Memory B cell (primary cell): ENCODE data around the gene CAPN9.
"Not testable (repeated sequence)": the region's sequence is repeated elsewhere in the genome, so short reads cannot be mapped to it uniquely, and the experiment has no call there.

Experiments
- ATAC-seq: fragments of 150-1000 bp; cut with Tn5 transposase; 2 replicates; pipeline ENCODE4 v1.10.0; 2021; ENCODE audit warnings: low read depth, mild to moderate bottlenecking, moderate library complexity
- DNase-seq, 2 donors: peaks; one replicate each; pipeline ENCODE4 v3.0.0; 2022; ENCODE audit warnings: low spot score in 2 of 2
- H3K27ac Mint-ChIP-seq: one replicate; pipeline ENCODE4 v1.8.0; 2022; ENCODE audit warnings: mild to moderate bottlenecking, moderate library complexity, mixed read lengths
- H3K27me3 Mint-ChIP-seq: one replicate; pipeline ENCODE4 v1.8.0; 2022; ENCODE audit warnings: mixed read lengths
- H3K36me3 Mint-ChIP-seq: one replicate; pipeline ENCODE4 v1.8.0; 2022; ENCODE audit warnings: mild to moderate bottlenecking, mixed read lengths
- H3K4me1 Mint-ChIP-seq: one replicate; pipeline ENCODE4 v1.8.0; 2022; ENCODE audit warnings: mixed read lengths
- H3K4me3 Mint-ChIP-seq: one replicate; pipeline ENCODE4 v1.8.0; 2022; ENCODE audit warnings: mild to moderate bottlenecking, moderate library complexity, mixed read lengths
- H3K9me3 Mint-ChIP-seq: one replicate; pipeline ENCODE4 v1.8.0; 2022; ENCODE audit warnings: mixed read lengths

Gene CAPN9

DNA sequence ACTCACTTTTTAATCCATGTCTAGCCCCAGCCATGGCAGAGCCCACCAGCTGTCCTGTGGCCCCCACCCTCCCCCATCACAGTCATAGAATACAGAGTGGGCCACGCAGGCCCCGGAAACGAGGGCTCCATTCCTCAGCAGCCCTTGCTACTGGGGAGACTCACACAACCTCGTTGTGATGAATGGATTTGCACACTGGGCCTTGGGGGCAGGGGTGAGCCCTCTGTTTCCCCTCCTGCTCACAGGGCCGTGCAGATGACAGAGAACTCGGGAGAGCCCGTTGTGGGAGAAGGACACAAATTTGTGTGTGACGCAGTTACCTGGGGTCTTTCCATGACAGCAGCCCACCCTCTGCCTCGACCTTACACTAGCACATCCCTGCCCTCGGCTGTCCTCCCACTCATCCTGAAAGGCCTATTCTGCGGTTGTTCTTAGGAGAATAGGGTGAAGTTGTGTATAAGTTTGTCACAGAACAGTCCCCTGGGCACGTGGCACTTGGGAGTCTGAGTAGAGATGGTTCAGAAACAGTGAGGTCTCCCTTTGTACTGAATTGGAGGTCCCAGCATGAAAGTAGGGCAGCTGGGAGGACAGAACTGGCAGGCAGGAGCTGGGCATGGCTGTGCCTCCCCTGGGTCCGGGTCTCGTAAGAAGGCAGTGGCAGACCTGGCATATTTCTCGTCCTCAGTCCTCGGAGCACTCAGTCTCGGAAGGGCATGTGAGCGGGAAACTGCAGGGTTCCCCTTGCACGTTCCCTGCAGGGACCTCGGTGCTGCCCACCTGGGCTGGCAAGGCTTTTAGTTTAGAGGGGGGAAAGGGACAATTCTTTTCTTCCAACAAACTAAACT, 40.1 kb upstream of the CAPN9 start:
- H3K27me3 Mint-ChIP-seq, result peaks cover 11% of the 10 kb centered on the region
- H3K4me3 Mint-ChIP-seq, result no peak overlapping the region
- DNase-seq, result no peak
- H3K4me1 Mint-ChIP-seq, result no peaks in the 10 kb centered on the region
- ATAC-seq, result no peak
- H3K36me3 Mint-ChIP-seq, result no peaks in the 10 kb centered on the region
- H3K27ac Mint-ChIP-seq, result no peak overlapping the region
- peaks cover 3% of the 10 kb centered on the region for H3K9me3 Mint-ChIP-seq

DNA sequence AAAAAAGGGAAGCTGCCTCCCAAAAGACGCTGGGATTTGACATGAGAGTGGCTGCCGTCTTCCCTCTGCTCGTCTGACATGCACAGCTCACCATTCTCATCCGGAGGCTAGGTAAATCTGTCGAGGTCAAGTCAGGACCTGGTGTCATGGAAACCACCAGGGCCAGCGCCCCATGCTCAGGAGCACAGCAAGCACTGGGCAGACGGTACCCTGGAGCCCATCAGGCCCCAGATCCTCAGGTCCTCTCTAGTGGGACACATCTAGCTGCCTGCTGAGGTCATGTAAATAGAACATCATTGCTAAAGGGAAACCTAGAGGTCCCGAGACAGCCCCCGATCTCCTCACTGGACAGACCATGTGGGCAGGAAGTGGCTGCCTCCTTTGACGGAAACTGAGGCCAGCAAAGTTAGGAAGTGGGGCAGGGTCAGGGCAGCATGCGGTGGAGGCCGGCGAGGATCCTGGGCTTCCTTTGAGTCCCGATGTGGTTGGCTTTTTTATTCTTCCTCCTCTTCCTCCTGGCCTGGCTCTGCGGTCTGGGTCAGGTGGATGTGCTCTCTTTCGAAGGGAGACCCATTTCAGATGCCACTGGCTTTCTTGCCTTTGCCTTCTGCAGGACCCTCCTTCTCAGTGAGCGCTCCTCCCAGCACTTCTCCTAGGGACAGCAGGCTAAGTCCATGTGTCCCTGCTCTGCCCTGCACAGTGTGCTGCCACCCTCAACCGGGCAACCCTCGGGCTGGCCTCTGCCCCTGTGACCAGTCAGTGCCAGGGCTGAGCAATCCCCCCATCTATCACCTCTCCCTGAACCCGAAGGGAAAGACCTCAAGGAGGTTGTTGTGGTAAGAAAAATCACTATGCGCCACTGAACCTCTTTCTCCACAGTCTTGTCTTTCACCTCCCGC, 39.2 kb upstream of the CAPN9 start:
- H3K9me3 Mint-ChIP-seq, result peaks cover 3% of the 10 kb centered on the region
- DNase-seq (no peak), ATAC-seq (no peak)
- H3K4me1 Mint-ChIP-seq, result no peaks in the 10 kb centered on the region
- H3K27ac Mint-ChIP-seq, result no peak overlapping the region
- H3K36me3 Mint-ChIP-seq, result no peaks in the 10 kb centered on the region
- H3K27me3 Mint-ChIP-seq, result peaks cover 14% of the 10 kb centered on the region
- no peak overlapping the region for H3K4me3 Mint-ChIP-seq

DNA sequence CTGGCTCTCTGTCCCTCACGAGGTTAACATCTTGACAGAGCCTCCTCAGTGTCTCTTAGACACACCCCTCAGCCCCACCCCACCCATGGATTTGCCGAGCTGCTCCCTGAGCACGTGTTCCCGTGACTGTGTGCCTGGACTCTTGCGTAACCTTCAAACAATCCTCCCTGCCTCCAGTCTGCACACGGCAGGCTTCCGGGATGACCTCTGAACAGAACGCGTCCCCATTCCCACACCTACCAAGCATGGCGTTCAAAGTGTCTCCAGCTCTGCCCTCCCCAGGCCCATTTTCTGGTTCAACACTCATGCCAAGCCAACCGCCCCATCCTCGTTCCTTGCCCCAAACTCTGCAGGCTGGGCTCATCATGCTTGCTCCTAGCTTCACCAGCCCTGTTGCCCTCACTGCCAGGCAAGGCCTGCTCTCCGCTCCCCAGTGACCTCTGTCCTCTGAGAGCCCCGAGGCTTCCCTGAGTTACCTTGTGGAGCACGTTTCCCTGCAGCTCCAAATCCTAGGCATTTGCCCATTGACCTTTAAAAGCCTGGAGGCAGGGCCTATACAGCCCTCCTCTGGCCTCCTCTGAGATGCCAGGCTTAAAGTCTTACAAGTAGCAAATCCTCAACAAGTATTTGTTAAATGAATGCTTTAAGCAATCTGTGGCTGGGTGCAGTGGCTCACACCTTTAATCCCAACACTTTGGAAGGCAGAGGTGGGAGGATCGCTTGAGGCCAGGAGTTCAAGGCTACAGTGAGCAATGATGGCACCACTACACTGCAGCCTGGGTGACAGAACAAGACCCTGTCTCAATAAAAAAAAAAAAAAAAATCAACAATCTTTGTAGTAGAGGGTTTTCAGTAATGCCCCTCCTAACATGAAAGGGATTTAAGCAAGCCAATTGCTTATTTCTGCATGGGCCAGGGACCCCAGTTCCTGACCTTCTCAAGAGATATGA, 38.3 kb upstream of the CAPN9 start:
- ATAC-seq (no peak), DNase-seq (no peak)
- Mint-ChIP-seq H3K9me3 (peaks cover 3% of the 10 kb centered on the region), H3K4me1 (no peaks in the 10 kb centered on the region), H3K27me3 (peaks cover 15% of the 10 kb centered on the region), H3K4me3 (no peak overlapping the region), H3K27ac (no peak overlapping the region), H3K36me3 (no peaks in the 10 kb centered on the region)

DNA sequence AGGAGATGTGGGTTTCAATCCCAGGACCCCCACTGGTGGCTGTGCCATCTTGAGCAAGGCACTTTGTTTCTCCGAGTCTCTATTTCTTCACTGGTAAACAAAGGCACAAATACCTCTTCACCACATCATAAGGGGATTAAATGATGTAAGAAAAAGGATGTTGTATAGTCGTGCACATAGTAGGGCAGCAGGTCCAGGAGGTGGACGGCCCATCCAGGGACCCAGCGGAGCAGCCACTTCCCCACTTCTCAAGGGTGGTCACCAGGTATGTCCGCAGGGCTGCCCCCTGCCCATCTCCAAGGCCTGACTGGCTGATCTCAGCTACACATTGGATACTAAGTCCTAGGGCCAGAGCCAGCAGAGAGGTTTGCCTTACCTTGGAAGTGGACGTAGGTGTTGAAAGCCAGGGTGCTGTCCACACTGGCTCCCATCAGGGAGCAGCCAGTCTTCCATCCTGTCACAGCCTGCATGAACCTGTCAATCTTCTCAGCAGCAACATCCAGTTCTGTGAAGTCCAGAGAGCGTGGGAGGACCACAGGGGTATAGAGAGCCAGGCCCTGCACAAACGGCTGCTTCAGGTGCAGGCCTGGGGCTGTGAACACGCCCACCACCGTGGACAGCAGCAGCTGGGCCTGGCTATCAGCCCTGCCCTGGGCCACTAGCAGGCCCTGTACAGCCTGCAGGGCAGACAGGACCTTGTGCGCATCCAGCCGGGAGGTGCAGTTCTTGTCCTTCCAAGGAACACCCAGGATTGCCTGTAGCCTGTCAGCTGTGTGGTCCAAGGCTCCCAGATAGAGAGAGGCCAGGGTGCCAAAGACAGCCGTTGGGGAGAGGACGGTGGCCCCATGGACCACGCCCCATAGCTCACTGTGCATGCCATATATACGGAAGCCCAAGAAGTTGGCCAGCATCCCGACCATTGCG, 37.3 kb upstream of the CAPN9 start:
- ATAC-seq (no peak), DNase-seq (no peak)
- H3K27ac Mint-ChIP-seq, result no peak overlapping the region
- peaks cover 17% of the 10 kb centered on the region for H3K27me3 Mint-ChIP-seq
- H3K4me1 Mint-ChIP-seq, result no peaks in the 10 kb centered on the region
- H3K9me3 Mint-ChIP-seq, result peaks cover under 1% of the 10 kb centered on the region
- peaks cover 2% of the 10 kb centered on the region for H3K36me3 Mint-ChIP-seq
- H3K4me3 Mint-ChIP-seq, result no peak overlapping the region

- Mint-ChIP-seq H3K4me3 (no peak overlapping the region), H3K4me1 (no peaks in the 10 kb centered on the region), H3K27me3 (peaks cover 17% of the 10 kb centered on the region), H3K9me3 (no peaks in the 10 kb centered on the region), H3K36me3 (peaks cover 2% of the 10 kb centered on the region), H3K27ac (no peak overlapping the region)
- ATAC-seq, result no peak
- DNase-seq, result no peak
These were observed 36.7 kb upstream of the CAPN9 start for GRCh38 chr1:230710543-230710904.

GRCh38 chr1:230711245-230711644, 35.9 kb upstream of the CAPN9 start:
- H3K4me1 Mint-ChIP-seq, result no peaks in the 10 kb centered on the region
- H3K27me3 Mint-ChIP-seq, result peaks cover 19% of the 10 kb centered on the region
- no peak for DNase-seq
- ATAC-seq, result no peak
- H3K9me3 Mint-ChIP-seq, result no peaks in the 10 kb centered on the region
- H3K36me3 Mint-ChIP-seq, result peaks cover 2% of the 10 kb centered on the region
- no peak overlapping the region for H3K4me3 Mint-ChIP-seq
- no peak overlapping the region for H3K27ac Mint-ChIP-seq

DNA sequence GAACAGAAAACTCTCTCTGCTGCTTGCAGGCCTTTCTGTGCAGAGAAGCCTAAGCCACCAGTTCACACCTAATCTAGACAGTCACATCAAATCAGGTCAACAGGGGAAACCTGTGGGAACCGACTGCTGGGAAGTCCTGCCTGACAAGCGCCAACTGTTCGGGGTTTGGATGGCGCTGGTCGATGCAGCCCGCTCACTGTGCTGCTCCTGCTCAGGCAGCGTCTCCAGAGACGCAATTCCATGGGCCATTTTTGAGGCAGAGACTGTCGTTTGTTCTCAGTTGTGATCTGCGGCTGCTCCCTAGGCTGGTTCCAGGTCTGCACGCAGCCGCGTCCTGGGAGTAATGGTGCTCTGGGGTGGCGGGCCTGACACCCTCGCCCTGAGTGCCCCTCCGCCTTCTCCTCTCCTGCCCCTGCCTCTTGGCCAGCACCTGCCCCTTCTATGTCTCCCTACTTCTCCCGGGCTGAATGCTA, 34.7 kb upstream of the CAPN9 start:
- Mint-ChIP-seq H3K36me3 (peaks cover 2% of the 10 kb centered on the region), H3K9me3 (peaks cover 2% of the 10 kb centered on the region), H3K4me1 (no peaks in the 10 kb centered on the region), H3K27ac (no peak overlapping the region), H3K4me3 (no peak overlapping the region), H3K27me3 (peaks cover 19% of the 10 kb centered on the region)
- ATAC-seq (no peak), DNase-seq (no peak)

- Mint-ChIP-seq H3K27ac (no peak overlapping the region), H3K36me3 (peaks cover 2% of the 10 kb centered on the region), H3K4me1 (no peaks in the 10 kb centered on the region), H3K4me3 (no peak overlapping the region), H3K9me3 (peaks cover 2% of the 10 kb centered on the region), H3K27me3 (peaks cover 19% of the 10 kb centered on the region)
- ATAC-seq (no peak), DNase-seq (no peak)
These were observed 34.0 kb upstream of the CAPN9 start for GRCh38 chr1:230713138-230713537.

GRCh38 chr1:230713547-230713914, 33.7 kb upstream of the CAPN9 start:
- no peak overlapping the region for H3K4me3 Mint-ChIP-seq
- no peak for DNase-seq
- no peak for ATAC-seq
- no peaks in the 10 kb centered on the region for H3K4me1 Mint-ChIP-seq
- H3K36me3 Mint-ChIP-seq, result peaks cover 2% of the 10 kb centered on the region
- H3K9me3 Mint-ChIP-seq, result peaks cover 2% of the 10 kb centered on the region
- H3K27me3 Mint-ChIP-seq, result peaks cover 16% of the 10 kb centered on the region
- no peak overlapping the region for H3K27ac Mint-ChIP-seq

- Mint-ChIP-seq H3K36me3 (peaks cover 2% of the 10 kb centered on the region), H3K27ac (no peak within 1 kb of the TSS), H3K27me3 (peaks cover 12% of the 10 kb centered on the region), H3K4me1 (no peaks in the 10 kb centered on the region), H3K4me3 (no peak within 1 kb of the TSS), H3K9me3 (peaks cover 2% of the 10 kb centered on the region)
- ATAC-seq (no peak), DNase-seq (no peak)
These were observed 33.0 kb upstream of the CAPN9 start, which contains the start of gene AGT for GRCh38 chr1:230713915-230714764. Gene AGT, minus strand, starts transcription at chr1:230714122. Its CDS starts 3,299 bp downstream, at chr1:230710823.

DNA sequence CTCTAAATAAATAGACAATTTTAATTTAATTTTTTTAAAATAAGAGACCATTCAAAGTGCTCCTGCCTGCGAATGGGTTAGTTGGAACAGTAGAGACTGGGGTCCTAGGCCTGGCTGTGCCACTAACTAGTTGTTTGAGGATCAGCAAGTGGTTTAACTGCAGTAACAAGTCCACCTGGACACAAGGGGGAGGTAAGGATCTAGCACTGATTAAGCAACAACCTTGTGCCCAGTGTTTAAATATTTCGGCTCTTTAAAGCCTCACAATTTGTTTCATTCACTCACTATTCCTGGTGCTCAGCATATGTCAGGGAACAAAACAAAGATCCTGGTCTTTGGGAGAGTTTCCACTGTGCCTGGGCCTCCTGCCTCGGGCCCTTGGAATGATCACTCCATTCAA, 31.7 kb upstream of the CAPN9 start:
- peaks cover 12% of the 10 kb centered on the region for H3K27me3 Mint-ChIP-seq
- H3K27ac Mint-ChIP-seq, result no peak overlapping the region
- ATAC-seq (no peak), DNase-seq (no peak)
- H3K9me3 Mint-ChIP-seq, result peaks cover 3% of the 10 kb centered on the region
- H3K4me3 Mint-ChIP-seq, result no peak overlapping the region
- H3K36me3 Mint-ChIP-seq, result peaks cover 2% of the 10 kb centered on the region
- H3K4me1 Mint-ChIP-seq, result no peaks in the 10 kb centered on the region

DNA sequence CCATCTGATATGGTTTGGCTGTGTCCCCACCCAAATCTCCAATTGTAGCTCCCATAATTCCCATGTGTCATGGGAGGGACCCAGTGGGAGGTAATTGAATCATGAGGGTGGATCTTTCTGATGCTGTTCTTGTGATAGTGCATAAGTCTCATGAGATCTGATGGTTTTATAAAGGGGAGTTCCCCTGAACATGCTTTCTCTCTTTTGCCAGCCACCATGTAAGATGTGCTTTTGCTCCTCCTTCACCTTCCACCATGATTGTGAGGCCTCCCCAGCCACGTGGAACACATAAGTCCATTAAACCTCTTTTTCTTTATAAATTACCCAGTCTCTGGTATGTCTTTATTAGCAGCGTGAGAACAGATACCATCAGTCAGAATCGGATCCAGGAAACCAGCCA, 30.7 kb upstream of the CAPN9 start:
- H3K36me3 Mint-ChIP-seq, H3K4me1 Mint-ChIP-seq, H3K4me3 Mint-ChIP-seq, H3K9me3 Mint-ChIP-seq, ATAC-seq, H3K27ac Mint-ChIP-seq, DNase-seq: not testable (repeated sequence)
- peaks cover 12% of the 10 kb centered on the region for H3K27me3 Mint-ChIP-seq
